NCI-H1092 treated with DMSO at 0.1 percent for 48 hours (cell line): ENCODE measurements around the gene CD6.

ENCODE experiments used
- DNase-seq: peaks from one replicate; lab custom pipeline; 2025; lab: John Stamatoyannopoulos, UW

CD6 gene

GRCh38 chr11:60971520-60971919 is at the start of gene CD6:
TSS of gene CD6 (plus strand) at chr11:60971680. CDS start at chr11:60971866, 186 bp downstream.
- no peak for DNase-seq

- DNase-seq: no peak
Observed at GRCh38 chr11:60921777-60922335, 49.6 kb upstream of the CD6 start.

DNA sequence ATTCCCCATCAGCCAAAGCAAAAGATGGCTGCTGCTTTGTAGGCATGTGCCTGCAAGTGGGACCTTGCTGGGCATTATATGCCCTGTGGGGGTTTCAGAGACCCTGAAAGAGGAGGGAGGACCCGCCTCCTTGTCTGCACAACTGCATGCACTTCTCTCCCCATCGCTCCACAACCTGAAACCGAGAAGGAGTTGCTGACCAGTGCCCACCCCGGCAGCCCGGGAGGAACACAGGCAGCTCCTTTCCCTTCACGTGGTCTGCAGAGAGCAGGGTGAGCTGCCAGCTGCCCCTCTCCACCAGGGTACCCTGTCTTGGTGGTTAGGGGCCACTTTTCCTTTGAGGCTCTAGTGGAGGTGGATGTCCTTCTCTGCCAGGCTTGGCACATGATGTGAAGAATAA is 48.6 kb upstream of the CD6 start:
- DNase-seq: no peak

GRCh38 chr11:60923326-60923725 is 48.2 kb upstream of the CD6 start:
- no peak for DNase-seq

- no peak for DNase-seq
Observed at GRCh38 chr11:60923800-60924109, 47.7 kb upstream of the CD6 start.

GRCh38 chr11:60924110-60924905 is 47.2 kb upstream of the CD6 start, which contains the start of gene TMEM132A:
TSS of gene TMEM132A (plus strand) at chr11:60924460. CDS start at chr11:60924634, 174 bp downstream.
- DNase-seq: peak; percentile 77

DNA sequence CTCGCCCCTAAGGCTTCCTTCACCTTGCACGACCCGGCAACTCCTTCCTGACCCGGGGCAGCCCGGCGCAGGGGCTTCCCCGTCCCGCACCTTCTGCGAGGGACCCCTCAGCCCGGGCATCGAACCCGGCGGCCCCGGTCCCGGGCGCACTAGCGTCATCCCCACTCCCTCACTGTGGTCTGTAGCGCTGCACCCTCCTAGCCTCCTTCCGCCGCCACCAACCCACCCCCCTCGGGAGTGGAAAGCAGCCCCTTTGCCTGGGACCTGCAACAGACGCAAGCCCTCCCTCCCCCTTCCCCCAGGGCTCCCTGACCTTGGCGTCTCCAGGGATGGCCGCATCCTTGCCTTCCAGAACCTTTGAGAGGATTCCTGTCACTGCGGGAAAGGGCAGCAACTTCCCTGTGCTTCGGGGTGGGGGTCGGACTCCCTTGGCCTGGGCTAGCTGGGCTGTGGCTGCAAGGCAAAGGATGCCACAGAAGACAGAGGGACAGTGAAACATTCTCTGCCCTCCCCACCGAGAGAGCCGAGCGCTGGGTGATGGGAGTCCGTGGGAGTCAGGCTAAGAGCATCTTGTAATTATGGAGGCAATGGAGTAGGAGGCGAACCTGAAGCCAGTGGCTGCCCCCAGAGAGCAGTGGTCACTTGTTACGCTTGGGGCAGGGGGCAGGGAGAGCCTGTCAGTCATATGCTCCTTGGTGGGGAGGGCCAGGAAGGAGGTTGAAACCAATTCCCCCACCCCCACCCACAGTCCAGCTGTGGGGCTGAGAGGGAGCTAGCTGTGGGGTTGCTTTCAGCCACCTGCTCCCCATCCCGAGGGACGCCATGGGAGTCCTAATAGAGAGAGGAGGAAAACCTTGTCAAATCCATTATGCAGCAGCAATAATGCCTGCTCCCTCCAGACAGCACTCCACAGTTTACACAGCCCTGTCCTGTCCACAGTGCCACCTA is 46.3 kb upstream of the CD6 start:
- peak; percentile 47 for DNase-seq

DNA sequence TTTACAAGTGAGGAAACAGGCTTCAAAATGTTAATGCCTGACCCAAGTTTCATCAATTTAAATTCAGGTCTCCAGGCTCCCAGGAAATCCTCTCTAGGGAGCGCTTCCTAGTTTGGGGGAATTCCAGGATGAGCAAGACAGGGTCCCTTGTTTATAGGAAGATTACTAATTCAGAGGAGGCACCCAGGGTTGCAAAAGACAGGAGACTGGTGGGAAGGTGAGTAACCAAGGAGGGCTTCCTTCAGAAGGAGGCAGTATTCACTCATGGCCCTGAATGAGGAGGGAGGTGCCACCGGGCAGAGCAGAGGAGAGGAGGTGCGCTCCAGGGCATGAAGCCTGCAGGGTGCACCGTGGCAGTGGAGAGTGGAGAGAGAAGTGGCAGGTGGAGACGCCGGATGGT is 45.6 kb upstream of the CD6 start:
- DNase-seq: no peak

GRCh38 chr11:60926500-60926899 is 45.0 kb upstream of the CD6 start:
- no peak for DNase-seq

- DNase-seq: no peak
Observed at GRCh38 chr11:60927061-60927592, 44.4 kb upstream of the CD6 start.

DNA sequence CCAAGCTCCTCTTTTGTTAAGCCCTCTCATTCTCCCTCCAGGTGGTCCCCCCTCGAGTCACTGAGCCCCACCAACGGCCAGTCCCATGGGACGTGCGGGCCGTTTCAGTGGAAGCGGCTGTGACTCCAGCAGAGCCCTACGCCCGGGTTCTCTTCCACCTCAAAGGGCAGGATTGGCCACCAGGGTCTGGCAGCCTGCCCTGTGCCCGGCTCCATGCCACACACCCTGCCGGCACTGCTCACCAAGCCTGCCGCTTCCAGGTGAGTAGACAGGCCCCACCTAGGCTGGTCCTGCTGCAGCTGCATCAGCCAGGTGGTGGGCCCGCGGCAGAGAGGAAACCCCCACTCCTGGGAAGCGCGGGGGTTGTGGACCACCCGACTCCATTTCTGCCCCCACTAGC is 43.9 kb upstream of the CD6 start:
- DNase-seq: peak; percentile 12

DNA sequence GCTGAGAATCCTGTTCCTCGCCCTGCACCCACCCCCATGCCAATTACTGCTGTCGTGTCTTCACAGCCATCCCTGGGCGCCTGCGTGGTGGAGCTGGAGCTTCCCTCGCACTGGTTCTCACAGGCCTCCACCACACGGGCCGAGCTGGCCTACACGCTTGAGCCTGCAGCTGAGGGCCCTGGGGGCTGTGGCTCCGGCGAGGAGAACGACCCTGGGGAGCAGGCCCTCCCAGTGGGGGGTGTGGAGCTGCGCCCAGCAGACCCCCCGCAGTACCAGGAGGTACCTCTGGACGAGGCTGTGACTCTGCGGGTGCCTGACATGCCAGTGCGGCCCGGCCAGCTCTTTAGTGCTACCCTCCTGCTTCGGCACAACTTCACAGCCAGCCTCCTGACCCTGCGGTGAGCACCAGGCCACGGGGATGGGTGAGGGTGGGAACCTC is 42.9 kb upstream of the CD6 start:
- no peak for DNase-seq

DNA sequence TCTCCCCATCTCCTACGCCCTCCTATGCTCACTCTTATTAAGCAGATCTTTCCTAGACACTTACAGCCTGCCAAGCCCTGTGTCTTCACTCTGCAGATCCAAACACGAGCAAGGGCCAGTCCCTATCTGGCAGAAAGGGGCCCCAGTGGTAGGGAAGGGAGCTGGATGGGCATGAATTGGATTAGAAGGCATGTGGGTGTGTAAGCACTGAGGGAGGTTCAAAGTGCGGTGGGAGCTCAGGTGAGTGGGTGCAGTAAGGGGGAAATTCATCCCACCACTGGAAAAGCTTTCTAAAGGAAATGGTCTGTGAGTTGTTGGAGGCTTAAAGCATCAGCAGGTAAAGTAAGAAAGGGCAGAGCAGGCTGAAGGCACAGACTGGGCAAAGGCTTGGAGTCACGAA is 41.7 kb upstream of the CD6 start:
- no peak for DNase-seq

GRCh38 chr11:60930394-60930793 is 41.1 kb upstream of the CD6 start:
- DNase-seq: no peak

DNA sequence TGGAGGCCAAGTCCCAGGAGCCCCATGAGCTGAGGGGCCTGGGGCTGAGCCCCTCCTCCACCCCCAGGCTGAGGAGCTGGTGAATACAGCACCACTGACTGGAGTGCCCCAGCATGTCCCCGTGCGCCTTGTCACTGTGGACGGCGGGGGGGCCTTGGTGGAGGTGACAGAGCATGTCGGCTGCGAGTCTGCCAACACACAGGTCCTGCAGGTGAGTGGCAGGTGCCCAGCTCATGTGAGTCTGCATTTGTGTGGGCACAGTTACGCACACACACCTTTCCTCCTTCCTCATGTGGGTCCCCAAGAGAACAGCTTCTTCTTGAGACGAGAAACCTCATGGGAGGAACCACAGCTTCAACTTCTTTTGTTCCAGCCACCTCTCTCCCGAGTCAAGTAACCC is 39.6 kb upstream of the CD6 start:
- no peak for DNase-seq

DNA sequence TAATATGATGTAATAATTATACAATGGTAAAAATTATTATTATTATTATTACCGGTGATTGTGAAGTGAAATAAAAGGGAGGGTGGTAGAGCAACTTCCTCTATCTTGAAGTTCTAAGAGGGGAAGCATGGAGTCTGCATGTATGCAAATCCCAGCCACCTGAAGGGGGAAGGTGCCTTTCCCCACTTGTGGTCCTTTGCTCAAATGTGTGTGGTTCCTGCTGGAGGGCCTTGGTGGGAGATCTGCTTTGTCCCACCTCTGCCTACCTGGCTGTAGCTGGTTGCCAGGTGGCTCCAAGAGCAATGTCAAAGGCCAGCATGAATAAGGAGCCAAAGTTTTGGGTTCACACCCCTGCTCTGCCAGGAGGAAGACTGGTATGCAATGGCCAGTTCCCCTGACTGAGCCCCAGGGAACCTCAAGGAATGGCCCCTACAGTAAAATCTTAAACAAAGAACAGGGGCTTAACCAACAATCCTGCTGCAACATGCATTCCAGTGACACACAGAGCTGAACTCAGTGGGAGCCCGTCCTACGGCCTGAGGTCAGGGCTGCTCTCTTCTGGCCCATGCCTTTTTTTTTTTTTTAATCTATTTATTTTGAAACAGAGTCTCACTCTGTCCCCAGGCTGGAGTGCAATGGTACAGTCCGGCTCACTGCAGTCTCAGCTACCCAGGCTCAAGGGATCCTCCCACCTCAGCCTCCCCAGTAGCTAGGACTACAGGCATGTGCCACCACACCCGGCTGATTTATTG is 38.7 kb upstream of the CD6 start:
- no peak for DNase-seq

GRCh38 chr11:60933416-60934123 is 37.9 kb upstream of the CD6 start:
- DNase-seq: no peak

GRCh38 chr11:60934124-60934789 is 37.2 kb upstream of the CD6 start:
- DNase-seq: no peak

DNA sequence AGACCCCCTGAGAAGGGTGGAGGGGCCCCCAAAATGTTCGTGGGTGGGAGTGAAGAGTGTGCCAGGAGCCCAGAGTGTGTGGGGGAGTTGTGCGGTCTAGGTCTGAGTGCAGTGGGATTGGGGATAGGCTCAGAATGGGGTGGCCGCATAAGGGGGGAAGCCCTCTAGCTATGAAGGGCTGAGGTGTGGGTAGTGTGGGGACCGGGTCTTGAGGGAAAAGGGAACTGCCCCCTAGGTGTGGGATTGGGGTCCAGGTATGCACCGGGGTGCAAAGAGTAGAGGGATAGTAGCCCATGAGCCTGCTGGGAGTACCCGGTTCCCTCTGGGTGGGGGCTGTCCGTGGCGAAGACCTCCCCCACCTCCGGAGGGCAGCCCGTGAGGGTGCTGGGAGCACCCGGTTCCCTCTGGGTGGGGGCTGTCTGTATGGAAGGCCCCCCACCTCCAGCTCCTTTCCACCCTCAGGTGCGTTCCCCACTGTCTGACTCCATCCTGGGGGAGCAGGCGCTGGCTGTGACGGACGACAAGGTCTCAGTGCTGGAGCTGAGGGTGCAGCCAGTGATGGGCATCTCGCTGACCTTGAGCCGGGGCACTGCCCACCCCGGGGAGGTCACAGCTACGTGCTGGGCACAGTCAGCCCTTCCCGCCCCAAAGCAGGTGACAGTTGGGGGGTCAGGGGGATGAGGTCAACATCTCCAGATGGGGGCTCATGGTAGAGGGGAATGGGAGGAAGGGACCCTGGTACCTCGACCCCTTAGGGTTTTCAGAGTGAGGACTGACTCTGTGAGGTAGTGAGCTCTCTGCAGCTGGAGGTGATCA is 36.5 kb upstream of the CD6 start:
- DNase-seq: no peak
